Activated T-cell treated with anti-CD3 and anti-CD28 coated beads, Interleukin-2, amount 50 U/mL, for 1 hour (primary cell): ENCODE data around the gene GPR176.
"Not testable (repeated sequence)": the region's sequence is repeated elsewhere in the genome, so short reads cannot be mapped to it uniquely, and the experiment has no call there.

ENCODE experiments used
- DNase-seq: peaks from one replicate; pipeline ENCODE4 v3.0.0-alpha.2; 2020

The GPR176 gene

DNA sequence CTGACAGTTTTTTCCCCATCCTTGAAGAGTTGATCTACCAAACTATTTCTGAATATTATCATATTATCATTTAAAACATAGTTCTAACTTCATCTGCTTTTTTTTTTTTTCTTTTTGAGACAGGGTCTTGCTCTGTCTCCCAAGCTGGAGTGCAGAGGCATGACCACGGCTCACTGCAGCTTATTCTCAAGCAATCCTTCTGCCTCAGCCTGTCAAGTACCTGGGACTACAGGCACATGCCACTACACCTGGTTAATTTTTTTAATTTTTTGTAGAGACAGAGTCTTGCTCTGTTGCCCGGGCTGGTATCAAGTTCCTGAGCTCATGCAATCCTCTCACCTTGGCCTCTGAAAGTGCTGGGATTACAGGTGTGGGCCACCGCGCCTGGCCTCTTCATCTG lies 15.2 kb upstream of the GPR176 start:
- DNase-seq: no peak

DNA sequence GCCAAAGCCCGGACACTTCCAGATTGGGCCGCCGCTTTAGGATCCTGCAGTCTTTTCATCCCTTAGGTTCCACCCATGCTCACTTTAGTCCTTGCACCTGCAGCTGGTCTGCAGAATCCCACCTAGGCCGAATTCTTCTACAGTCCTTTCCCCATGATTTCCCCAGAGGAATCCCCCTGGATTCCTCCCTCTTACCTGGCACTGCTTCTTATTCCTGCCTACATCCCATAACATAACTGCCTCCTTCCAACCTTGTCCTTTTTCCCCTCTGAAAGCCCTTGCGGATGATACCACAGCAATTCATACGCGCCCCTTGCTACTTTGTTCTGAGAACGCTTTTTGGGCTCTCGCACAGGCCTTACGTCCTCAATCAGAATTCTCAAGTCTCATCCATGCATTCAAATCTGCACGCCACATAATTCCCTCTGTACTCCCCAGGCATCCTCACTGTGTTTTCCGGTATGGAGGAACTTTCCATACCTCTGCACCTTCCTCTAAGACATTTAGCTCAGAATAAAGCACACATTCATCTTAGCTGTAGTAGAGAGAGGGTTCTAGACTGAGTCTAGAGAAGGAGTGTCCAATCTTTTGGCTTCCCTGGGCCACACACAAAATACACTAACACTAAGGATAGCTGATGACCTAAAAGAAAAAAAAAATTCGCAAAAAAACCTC lies 14.5 kb upstream of the GPR176 start:
- DNase-seq: peak; percentile 19

DNA sequence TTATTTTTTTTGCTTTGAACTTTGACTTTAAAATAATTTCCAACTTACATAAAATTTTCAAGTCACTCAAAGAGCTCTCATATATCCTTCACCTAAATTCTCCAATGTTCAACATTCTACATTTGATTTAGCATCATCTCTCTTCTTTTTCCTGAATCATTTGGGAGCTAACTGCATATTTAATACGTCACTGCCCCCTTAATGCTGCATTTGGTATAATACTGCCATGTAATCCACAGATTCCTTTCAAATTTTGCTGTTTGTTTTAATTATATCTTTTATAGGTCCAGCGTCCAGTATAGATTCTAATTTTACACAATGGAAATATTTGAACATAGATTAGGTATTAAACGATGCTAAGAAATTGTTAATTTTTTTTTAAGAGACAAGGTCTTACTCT lies 11.5 kb upstream of the GPR176 start:
- DNase-seq: no peak

DNA sequence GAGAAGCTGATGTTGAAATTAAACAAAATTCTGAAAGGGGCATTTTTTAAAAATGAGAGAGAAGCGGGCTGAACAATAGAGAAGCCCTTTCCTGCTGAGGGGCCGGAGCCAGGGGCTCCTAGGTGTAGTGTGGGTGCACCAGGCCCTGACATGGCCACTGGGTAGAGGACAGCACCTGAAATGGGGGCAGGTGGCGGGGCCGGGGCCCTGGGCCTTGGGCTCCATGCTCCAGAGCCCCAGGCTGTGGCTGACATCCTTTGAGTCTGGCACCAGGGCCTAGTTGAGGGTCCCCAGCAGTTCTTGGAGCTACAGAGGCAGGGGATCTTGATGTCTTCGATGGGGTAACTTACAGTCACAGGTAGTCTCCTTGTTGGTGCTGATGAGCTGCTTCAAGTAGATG lies 6.5 kb upstream of the GPR176 start:
- DNase-seq: no peak

DNA sequence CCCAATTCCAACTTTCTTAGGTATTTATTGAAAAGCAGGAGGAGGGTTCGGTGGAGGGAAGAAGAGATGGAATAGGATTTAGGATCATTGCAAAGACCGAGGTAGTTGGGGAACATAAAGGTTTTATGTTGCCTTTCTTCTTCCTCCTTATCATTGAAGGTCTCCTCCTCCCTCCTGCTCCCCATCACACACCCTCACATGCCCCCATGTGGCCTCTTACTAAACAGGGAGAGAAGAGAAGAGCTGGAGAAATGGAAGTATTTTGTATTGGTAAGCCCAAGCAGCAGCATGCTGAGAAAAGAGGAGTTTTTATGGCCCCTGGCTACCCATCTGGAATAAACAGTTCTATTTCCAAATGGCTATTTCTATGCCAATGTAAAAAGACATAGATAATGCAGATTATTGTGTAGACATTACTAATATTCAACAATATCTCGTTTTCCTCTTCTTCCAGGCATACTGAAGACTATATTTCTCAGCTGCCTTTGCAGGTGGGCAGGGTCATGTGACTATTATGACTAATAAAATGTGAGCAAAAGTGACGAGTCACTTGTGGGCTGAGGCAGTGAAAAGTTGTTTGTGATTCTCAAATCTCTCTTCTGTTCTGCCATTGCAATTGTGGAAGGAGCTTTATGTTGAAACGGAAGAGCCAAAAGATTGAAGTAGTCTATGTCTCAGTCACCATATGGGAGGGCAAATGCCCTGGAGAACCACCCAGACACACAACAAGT lies 5.2 kb upstream of the GPR176 start:
- no peak for DNase-seq

DNA sequence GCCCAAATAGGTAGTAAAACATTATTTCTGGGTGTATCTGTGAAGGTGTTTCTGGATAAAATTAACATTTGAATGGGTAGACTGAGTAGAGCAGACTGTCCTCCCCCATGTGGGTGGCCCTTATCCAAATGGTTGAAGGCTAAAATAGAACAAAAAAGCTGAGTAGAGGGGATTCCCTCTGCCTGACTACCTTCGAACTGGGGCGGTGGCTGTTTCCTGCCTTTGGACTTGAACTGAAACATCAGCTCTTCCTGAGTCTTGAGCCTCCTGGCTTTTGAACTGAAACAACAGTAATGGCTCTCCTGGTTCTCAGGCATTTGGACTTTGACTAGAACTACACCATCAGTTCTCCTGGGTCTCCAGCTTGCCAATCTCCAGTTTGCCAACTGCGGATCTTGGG lies 4.4 kb upstream of the GPR176 start:
- no peak for DNase-seq

DNA sequence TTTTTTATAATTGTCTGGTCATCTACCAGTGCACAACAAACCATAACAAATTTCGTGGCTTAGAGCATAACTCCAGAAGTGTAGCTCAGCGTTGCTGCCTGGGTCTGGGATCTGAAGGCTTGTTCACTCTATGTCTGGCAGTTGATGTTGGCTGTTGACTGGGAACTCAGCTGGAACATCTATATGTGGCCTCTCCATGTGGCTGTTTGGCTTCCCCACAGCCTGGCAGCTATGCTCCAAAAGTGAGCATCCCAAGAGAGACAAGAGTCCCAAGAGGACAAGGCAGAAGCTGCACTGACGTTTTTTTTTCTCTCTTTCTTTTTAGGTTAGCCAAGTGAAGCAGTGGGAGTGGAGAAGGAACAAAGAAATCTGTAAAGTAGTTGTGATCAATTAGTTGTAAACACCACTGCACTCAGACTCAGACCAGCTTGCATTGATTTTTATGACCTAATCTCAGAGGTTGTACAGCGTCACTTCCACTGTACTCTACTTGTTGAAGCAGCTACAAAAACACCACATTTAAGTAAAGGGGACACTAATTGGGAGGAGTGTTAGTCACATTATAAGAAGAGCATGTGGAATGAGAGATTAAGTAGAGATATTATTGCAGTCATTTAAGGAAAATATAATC lies 2.5 kb upstream of the GPR176 start:
- no peak for DNase-seq

DNA sequence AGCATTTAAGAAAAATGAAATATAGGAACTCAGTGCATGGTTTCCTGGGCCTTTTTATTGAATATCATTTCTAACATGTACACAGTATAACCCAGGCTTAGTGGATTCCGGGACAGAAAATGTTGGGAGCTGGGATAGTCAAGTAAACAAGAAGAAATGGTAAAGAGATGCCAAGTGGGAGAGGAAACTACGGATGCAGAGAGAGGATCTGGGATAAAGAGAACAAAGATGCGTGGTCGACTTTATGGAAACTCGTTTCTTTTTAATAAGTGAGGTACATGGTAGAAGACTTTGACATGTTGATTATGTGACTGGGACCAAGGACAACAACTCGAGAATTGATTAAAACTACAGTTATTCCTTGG lies 1.2 kb upstream of the GPR176 start:
- no peak for DNase-seq

DNA sequence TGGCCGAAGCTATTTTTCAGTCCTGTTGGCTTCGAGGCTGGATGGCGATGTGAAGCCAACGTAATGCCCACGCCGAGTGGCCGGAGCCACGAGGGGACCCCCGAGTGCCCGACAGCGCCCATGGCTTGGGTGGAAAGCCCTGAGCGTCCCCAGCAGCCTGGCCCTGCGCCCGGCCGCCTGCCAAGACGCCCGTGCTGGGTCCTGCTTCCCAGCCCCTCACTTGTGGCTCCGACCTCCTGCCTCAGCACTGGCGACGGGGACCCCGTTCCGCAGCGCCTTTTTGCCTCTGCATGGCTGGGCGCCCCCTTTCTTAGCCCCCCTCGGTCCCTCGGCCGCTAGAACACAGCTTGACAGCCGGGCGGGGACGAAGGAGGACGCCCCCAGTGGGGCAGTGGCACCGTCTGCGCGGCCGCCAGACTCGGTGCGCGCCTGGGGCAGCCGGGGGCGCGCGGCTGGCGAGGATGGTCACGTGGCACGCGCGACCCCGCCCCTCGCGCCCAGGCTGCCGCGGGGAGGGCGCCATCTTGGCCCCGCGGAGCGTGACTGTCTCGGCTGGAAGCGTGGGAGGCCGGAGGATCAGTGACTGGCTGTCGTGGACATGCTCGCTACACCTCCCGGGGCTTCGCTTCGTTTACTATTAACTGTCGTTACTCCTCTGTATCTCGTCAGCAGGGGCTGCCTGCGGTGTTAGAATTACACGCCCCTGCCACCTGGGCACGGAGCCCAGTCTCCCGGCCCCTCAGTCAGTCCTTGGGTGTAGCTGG lies 626 bp upstream of the GPR176 start:
- peak; percentile 82 for DNase-seq

DNA sequence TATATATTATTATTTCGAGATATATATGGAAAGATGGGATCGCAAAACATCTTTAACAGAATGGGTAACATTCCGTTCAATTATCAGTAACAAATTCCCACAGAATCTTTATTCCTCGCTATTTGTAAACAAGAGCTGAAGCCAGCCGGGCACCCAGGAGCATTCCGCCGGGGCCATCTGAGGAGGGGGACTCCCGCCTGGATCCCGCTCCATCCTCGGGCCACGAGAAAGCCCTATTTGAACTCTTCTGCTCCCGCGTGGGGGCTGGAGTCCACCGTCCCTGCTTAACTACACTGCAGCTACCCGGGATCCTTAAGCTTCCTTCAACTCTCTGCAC lies 687 bp downstream of the GPR176 start:
- DNase-seq: no peak

DNA sequence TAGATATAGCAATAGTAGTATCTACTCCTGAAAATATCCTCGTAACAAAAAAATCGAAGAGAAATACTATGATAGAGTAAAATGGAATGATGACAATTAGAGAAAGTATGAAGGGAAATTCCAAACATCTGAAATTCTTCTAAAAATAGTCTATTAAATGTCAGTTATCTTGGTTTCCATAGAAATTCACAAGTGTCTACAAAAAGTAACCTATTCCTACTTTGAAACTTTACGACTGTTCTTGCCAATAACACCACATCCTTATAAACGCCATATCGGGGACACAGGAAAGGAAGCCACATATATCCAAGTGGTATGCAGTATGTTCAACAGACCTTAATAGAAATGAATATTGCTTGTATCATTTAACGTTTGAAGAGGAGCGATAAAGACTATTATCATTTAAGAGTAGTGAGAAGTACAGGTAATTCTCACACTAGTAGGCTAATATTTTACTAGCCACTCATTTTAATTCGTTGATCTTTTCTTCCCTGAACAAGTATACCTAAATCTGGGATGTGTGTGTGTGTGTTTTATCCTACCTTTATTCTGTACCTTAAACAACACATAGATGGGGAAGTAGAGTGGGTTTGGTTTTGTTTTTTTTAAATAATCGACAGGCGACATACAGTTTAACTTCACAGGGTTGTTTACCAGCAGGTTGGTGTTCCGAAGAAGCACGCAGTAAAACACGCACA lies 1.2 kb downstream of the GPR176 start:
- DNase-seq: no peak

DNA sequence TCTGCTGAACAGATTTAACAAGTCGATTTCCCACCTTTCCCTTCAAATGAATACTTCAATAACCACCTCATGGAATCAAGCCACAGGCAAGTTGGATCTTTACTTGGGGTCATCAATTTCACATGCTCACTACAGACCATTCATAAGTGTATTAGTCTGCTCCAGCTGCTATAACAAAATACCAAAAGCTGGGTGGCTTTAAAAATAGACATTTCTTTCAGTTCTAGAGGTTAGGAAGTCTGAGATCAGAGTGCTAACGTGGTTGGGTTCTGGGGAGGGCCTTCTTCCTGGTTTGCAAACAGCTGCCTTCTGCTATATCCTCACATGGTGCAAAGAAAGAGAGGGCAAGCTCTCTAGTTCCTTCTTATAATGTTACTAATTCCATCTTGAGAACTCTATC lies 5.1 kb downstream of the GPR176 start:
- DNase-seq: no peak

DNA sequence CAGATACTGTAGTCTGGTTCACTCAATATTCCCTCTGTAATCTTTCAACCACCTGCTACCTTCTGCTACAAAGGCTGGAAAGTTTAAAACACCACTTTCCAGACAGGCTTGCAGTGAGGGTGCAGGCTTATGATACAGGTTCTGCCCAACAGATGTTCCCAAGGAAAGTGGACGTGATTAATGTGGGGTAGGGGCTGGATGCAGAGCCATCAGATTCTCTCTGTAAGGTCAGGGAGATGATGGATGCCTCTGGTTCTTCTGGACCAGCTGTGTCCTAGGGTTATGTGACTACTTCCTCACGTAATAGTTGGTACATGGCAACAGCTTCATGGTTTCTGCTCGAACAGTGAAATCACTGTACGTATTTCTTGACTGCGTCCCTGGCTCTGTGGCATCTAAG lies 11.1 kb downstream of the GPR176 start:
- DNase-seq: no peak

DNA sequence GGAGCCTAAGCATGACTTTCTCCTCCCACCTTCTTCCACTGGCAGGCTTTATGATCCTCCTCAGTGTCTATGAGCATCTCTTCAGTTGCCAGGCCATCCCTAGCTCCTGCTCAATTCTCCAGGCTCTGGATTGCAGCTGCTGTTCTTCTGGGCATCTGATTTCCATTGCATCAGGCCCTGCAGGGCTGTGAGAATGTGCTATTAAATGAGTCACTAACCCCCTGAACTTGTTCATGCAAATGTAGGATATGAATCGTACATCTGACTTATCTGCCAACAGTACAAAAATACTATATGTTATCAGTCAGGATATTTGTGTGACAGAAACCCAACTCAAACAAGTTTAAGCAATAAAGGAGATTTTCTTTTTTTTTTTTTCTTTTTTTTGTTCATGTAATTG lies 11.9 kb downstream of the GPR176 start:
- no peak for DNase-seq

DNA sequence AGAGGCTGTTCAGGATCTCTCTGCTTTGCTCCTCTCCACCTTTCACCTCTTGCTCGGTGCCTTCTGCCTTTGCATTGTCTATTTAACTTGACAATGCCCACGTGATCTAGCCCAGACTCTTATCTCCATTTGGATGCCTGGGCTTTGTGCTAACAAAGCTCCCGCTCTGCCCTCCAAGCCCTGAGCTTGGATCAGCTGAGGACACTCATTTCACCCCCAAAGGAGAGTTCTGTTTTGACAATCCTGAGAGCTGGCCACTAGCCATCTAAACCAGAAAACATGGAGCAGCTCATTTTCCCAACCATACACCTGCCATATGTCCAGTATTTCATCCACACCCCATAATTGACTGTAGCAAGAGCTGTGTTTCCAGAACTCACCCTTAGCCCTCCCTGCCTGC lies 12.8 kb downstream of the GPR176 start:
- DNase-seq: no peak

DNA sequence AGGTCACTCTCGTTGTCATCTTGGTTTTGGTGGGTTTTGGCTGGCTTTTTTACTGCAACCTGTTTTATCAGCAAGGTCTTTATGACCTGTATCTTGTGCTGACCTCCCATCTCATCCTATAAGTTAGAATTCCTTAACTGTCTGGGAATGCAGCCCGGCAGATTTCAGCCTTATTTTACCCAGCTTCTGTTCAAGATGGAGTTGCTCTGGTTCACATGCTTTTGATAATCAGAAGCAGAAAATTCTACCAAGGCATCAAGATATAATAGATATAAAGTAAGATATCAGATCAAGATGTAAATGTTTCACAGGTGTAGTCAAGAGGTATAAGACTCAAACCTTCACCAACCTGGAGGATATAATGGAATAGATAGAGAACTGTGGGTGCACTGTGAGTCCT lies 16.0 kb downstream of the GPR176 start:
- no peak for DNase-seq

DNA sequence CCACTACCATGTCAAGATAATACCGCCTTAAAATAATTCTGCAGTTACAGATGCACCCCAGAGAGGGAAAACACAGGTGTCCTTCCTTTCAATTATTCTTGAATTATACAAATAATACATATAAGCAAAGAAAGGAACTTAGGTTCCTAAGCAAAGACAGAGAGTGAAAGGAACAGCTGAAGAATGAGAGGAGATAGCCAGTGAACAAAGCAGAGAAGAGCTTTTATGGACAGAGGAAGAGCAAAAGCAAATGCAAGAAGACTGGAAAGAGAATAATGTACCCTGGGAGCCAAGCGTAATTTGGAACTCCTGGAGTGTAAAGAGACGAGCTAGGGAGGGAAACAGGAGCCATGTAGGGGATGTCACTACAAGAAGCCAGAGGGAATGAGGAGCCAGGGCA lies 21.7 kb downstream of the GPR176 start:
- DNase-seq: no peak

DNA sequence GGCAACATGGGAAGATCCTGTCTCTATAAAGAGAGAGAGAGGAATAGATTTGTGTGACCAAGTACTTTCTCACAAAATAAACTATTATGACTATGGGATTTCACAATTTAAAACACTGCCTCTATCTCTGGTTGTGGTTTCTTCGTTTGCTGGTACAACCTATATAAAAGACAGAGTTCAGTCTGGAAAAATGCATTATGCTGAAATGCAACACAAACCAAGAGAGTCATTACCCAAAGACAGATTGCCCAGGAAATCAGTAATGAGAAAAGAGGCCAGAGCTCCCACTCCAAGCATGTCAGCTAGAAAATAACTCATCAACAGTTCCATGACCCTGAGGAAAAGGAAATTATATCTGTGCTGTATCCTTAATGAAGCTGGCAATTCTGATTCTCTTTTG lies 23.2 kb downstream of the GPR176 start:
- DNase-seq: no peak

DNA sequence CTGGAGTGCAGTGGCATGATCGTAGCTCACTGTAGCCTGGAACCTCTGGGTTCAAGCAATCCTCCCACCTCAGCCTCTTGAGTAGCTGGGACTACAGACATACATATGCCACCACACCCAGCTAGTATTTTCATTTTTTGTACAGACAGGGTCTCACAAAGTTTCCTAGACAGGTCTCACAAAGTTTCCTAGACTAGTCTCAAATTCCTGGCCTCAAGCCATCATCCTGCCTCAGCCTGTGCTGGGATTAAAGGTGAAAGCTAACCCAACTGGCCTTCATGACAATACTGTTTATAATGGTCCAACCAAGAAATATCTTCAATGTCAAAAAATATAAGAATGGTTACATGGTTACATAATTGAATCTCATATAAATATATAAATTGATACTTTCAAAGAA lies 24.0 kb downstream of the GPR176 start:
- no peak for DNase-seq

DNA sequence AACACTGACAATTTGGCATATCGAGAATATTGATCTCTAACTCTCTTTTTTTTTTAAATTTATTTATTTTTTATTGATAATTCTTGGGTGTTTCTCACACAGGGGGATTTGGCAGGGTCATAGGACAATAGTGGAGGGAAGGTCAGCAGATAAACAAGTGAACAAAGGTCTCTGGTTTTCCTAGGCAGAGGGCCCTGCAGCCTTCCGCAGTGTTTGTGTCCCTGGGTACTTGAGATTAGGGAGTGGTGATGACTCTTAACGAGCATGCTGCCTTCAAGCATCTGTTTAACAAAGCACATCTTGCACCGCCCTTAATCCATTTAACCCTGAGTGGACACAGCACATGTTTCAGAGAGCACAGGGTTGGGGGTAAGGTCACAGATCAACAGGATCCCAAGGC lies 27.0 kb downstream of the GPR176 start:
- not testable (repeated sequence) for DNase-seq

DNA sequence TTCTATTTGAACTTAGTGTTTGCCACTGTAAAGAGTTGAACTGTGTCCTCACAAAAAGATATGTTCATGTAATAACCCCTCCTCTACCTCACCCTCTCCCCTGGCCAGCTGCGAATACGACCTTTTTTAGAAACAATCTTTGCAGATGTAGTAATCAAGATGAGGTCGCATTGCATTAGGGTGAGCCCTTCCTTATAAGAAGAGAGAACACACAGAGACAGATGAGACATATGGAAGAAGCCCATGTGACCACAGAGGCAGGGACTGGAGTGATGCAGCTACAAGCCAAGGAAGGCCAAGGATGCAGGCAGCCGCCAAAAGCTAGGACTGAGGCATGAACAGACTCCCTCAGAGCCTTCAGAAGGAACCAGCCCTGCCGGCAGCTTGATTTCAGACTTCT lies 27.6 kb downstream of the GPR176 start:
- no peak for DNase-seq

DNA sequence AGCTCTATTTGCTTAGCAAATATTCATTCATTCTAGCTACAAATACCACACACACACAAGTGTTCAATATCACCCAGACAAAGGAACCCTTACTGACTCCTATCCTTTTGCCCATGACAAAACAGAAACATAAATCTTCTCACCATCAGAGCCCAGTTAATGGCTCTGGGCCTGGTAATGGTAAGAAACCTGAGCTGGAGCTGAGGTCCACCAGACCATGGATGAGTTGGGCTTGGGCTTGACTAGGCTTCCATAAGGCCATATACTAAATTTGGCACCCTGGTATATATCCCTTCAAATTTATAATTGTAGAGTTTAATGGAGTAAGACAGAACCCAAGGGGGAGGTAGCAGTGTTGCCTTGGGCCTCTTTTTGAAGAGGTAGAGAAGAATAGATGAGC lies 29.4 kb downstream of the GPR176 start:
- DNase-seq: no peak

DNA sequence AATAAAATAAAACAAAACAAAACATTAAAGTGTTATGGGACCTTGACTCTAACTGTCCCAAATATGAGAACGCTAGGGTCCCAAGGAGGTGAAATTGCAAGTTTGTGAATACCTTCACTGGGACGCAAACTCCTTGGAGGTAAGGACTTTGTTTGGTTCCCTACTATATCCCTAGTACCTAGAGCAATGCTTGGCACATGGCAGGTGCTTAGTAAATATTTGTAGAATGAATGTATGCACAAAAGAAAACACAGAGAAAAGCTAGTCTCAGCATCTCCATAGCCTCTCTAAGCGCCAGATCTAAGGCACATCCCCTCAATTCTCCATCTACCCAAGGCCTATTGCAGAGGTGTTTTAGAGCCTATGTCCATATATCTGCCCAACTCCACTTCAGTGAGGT lies 30.5 kb downstream of the GPR176 start:
- no peak for DNase-seq
